Erythroblast (primary cell): ENCODE measurements around the gene TMEM132C.

Experiments
- GATA1 ChIP-seq: IDR thresholded peaks from 2 replicates; pipeline ENCODE4 v1.6.1; 2011; ENCODE audit warnings: low read depth, mild to moderate bottlenecking, control low read depth, low read length, moderate library complexity
- POLR2A ChIP-seq: IDR thresholded peaks from 2 replicates; pipeline ENCODE4 v1.6.1; 2011; ENCODE audit warnings: mild to moderate bottlenecking, low read length

DNA sequence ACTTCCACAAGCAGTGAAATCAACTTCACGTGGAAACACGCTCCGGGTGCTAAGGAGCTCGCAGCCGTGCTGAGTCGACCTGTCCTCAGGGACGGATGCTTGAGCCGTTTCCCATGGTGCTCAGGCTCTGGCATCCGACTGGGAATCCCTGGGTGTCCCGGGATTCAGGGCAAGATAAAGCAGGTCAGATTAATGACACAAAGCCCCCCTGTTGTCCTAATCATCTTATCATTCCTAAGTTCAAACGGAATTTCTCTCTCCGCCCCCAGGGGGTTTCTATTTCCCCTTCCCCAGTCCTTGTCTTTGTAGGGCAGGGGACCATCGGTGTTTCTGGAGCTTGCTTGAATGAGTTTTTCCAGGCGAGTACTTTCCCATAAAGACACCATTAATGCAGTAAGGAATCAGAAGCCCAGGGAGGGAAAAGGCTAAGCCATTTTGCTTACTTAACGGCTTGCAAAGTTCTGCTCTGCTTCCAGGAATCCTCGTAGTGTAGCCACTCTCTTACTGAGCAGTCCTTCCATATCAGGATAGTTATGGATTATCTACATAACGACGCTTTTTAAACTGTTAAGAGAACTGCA, 116.5 kb downstream of the TMEM132C start:
- TF ChIP-seq POLR2A (no peak), GATA1 (no peak)
